Neural progenitor cell (in vitro differentiated cells): ENCODE data around the gene HEY2.

Experiments
- EZH2 ChIP-seq: fragments of 200-600 bp; sonication (generic); IDR thresholded peaks from 2 replicates; pipeline ENCODE4 v1.6.1; 2017; ENCODE audit warnings: antibody characterized with exemption, mild to moderate bottlenecking, moderate library complexity
- TF ChIP-seq, protein P1 (sequence below): fragments of 200-600 bp; sonication (generic); IDR thresholded peaks from 2 replicates; pipeline ENCODE4 v1.5.1; 2017; ENCODE audit warnings: antibody characterized with exemption, mild to moderate bottlenecking

DNA sequence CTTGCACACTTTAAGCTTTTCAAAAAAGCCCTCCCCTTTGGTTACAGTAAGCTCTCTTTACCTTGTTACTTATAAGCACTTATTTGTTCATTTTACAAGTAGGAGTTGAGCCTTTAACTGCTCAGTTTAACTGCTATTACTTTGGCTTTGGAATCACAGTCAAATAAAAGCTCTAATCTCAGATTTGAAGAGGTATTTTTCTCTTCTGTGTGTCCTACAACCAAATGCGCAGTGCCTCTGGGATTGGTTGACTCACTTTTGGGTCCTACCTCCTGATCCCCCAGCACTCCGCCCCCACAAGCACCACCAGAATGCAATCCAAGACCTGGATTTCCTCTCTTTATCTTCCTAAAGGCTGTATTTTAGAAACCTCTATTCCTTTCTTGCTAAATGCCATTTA, 43.8 kb downstream of the HEY2 start:
- TF ChIP-seq, protein P1, sequence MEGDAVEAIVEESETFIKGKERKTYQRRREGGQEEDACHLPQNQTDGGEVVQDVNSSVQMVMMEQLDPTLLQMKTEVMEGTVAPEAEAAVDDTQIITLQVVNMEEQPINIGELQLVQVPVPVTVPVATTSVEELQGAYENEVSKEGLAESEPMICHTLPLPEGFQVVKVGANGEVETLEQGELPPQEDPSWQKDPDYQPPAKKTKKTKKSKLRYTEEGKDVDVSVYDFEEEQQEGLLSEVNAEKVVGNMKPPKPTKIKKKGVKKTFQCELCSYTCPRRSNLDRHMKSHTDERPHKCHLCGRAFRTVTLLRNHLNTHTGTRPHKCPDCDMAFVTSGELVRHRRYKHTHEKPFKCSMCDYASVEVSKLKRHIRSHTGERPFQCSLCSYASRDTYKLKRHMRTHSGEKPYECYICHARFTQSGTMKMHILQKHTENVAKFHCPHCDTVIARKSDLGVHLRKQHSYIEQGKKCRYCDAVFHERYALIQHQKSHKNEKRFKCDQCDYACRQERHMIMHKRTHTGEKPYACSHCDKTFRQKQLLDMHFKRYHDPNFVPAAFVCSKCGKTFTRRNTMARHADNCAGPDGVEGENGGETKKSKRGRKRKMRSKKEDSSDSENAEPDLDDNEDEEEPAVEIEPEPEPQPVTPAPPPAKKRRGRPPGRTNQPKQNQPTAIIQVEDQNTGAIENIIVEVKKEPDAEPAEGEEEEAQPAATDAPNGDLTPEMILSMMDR: no peak
- no peak for TF ChIP-seq EZH2
